ENCODE data around the gene FBXW4.

DNA sequence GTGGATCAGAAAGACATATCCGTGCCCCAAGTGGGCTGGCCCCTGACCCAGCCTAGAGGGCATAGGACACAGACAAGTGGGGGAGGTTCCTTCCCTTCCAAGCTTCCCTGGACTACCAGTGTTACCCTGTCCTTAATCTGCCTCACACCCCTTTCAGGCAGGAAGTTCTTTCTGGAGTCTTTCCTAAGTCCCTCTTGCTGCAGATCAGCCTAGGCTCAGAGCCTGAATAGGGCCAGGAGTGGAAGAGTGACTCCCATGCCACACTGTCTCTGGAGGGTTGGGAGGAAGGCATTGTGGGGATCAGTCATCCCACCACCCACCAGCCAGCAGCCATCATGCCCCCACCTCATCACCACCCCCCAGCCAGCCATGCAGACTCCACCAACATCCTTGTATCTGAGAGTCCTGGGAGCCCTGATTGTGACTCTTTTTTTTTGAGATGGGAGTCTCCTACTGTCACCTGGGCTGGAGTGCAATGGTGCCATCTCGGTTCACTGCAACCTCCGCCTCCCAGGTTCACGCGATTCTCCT lies 129.5 kb downstream of the FBXW4 start:
- TF ChIP-seq, protein P1, sequence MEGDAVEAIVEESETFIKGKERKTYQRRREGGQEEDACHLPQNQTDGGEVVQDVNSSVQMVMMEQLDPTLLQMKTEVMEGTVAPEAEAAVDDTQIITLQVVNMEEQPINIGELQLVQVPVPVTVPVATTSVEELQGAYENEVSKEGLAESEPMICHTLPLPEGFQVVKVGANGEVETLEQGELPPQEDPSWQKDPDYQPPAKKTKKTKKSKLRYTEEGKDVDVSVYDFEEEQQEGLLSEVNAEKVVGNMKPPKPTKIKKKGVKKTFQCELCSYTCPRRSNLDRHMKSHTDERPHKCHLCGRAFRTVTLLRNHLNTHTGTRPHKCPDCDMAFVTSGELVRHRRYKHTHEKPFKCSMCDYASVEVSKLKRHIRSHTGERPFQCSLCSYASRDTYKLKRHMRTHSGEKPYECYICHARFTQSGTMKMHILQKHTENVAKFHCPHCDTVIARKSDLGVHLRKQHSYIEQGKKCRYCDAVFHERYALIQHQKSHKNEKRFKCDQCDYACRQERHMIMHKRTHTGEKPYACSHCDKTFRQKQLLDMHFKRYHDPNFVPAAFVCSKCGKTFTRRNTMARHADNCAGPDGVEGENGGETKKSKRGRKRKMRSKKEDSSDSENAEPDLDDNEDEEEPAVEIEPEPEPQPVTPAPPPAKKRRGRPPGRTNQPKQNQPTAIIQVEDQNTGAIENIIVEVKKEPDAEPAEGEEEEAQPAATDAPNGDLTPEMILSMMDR (IDR thresholded peaks at IDR 0.05): no peak
- no peak for TF ChIP-seq ZFX (IDR thresholded peaks at IDR 0.05; ENCODE audit: borderline replicate concordance)

Data from 22Rv1 (cell line).